Upper lobe of left lung (tissue), 6 donors: ENCODE measurements around the gene CRYBA4. TPM values are rescaled to one million over a fixed set of nuclear protein-coding genes. Genes with fewer than 3 reads are reported as not detected.
A peak's percentile ranks its signal among the peaks of the same experiment; 100 is the strongest.

ENCODE experiments used
- ATAC-seq, 2 donors: fragments of 200-7000 bp; cut with Tn5 transposase; one replicate each; pipeline ENCODE4 v1.9.1; 2022; ENCODE audit warnings: mild to moderate bottlenecking in 2 of 2, moderate library complexity in 2 of 2; ENCODE audit not compliant: low FRiP score in 2 of 2
- DNase-seq, 2 donors: peaks; one replicate each; pipeline ENCODE4 v3.0.0-alpha.2; 2019 to 2020
- H3K27ac ChIP-seq, 4 donors: fragments of 200-600 bp; sonication (generic); one replicate each; pipeline ENCODE4 v1.5.1; 2016 to 2019
- H3K27me3 ChIP-seq, 4 donors: fragments of 200-600 bp; sonication (generic); one replicate each; pipeline ENCODE4 v1.5.1; 2017 to 2019
- H3K36me3 ChIP-seq, 4 donors: fragments of 200-600 bp; sonication (generic); one replicate each; pipeline ENCODE4 v1.5.1; 2016 to 2019
- H3K4me1 ChIP-seq, 4 donors: fragments of 200-600 bp; sonication (generic); one replicate each; pipeline ENCODE4 v1.5.1; 2018 to 2019
- H3K4me3 ChIP-seq, 4 donors: fragments of 200-600 bp; sonication (generic); one replicate each; pipeline ENCODE4 v1.5.1; 2017 to 2019; ENCODE audit warnings: mild to moderate bottlenecking in 2 of 4, moderate library complexity in 1 of 4
- H3K9me3 ChIP-seq, 4 donors: fragments of 200-600 bp; sonication (generic); one replicate each; pipeline ENCODE4 v1.5.1; 2018 to 2019
- CTCF ChIP-seq, 6 experiments: fragments of 450-650 bp in 4 of 6; fragments of 200-600 bp in 2 of 6; sonication (generic) in 2 of 6; IDR thresholded peaks; one replicate each; pipeline ENCODE4 v1.5.1; 2016 to 2019; ENCODE audit warnings: antibody characterized with exemption in 6 of 6
- EP300 ChIP-seq, 4 donors: sonication (generic); formaldehyde crosslinking; IDR thresholded peaks; one replicate each; pipeline ENCODE4 v1.5.1; 2017; ENCODE audit warnings: antibody characterized with exemption in 4 of 4, control low read depth in 2 of 4
- POLR2A ChIP-seq, 4 donors: fragments of 450-650 bp; IDR thresholded peaks; one replicate each; pipeline ENCODE4 v1.5.1; 2016 to 2017; ENCODE audit warnings: antibody characterized with exemption in 4 of 4, mild to moderate bottlenecking in 2 of 4
- POLR2AphosphoS5 ChIP-seq, 2 donors: sonication (generic); formaldehyde crosslinking; IDR thresholded peaks; one replicate each; pipeline ENCODE4 v1.5.1; 2017; ENCODE audit warnings: antibody characterized with exemption in 2 of 2
- WGBS, 2 donors: methylation state at CpG; one replicate each; pipeline ENCODE4 v1.1.5; 2017 to 2018; 5-methylcytosine and 5-hydroxymethylcytosine counted together
- total RNA-seq, 6 donors: library from RNA; depleted of rRNA in 4 of 6; stranded (reverse); fragments of >200 nt in 4 of 6; gene quantifications; one replicate each; pipeline versions ENCODE4 v1.1.0 to v1.2.1, GENCODE V29; 2016 to 2021
- donor health status: DM: no; HTN: no; CAD: no; lungs with moderate emphysema.
- donor health status: DM: no; HTN: yes; CAD: no; lungs with severe emphysema.

Gene CRYBA4
- total RNA-seq, 6 donors from 2014 or later, result not detected

GRCh38 chr22:26584010-26584409 lies 37.8 kb upstream of the CRYBA4 start:
- TF ChIP-seq POLR2A (IDR thresholded peaks at IDR 0.05), result no peak

GRCh38 chr22:26585104-26585790 lies 36.5 kb upstream of the CRYBA4 start:
- TF ChIP-seq EP300 (IDR thresholded peaks at IDR 0.05), result peak in 1 of 4 donors; percentile 22
- no peak for TF ChIP-seq POLR2AphosphoS5 (IDR thresholded peaks at IDR 0.05)
- H3K4me3 ChIP-seq, result peak overlapping the region in 2 of 4 donors; percentile 8 to 12
- H3K4me1 ChIP-seq, result peaks cover 25 to 56% (median 28%) of the 10 kb centered on the region in 4 donors
- no peaks in the 10 kb centered on the region for H3K27me3 ChIP-seq
- H3K27ac ChIP-seq, result peak overlapping the region in 3 of 4 donors; percentile 16 to 98 (median 58)
- peak in 1 of 2 donors; percentile 9 for ATAC-seq
- DNase-seq, result peak in 1 of 2 donors; percentile 69
- 38 to 53% methylated on average over 7 to 11 of the region's 11 CpGs for WGBS, 2 donors
- peaks cover 0 to 15% (median 6%) of the 10 kb centered on the region in 4 donors for H3K36me3 ChIP-seq
- no peaks in the 10 kb centered on the region for H3K9me3 ChIP-seq

More at GRCh38 chr22:26584010-26584409, 37.8 kb upstream of the CRYBA4 start:
- Histone ChIP-seq H3K27ac (peak overlapping the region in 1 of 4 donors; percentile 58), H3K4me3 (no peak overlapping the region), H3K27me3 (no peaks in the 10 kb centered on the region), H3K36me3 (peaks cover 0 to 15% (median 6%) of the 10 kb centered on the region in 4 donors), H3K9me3 (no peaks in the 10 kb centered on the region), H3K4me1 (peaks cover 37 to 66% (median 38%) of the 10 kb centered on the region in 4 donors)
- WGBS, 2 donors, result 72 to 73% methylated on average over 4 of the region's 4 CpGs
- ATAC-seq (no peak), DNase-seq (no peak)

- ATAC-seq, result no peak
- Histone ChIP-seq H3K27me3 (no peaks in the 10 kb centered on the region), H3K4me3 (peak overlapping the region in 3 of 4 donors; percentile 10 to 85 (median 12)), H3K27ac (peak overlapping the region; percentile 44 to 98 (median 72)), H3K36me3 (peaks cover 0 to 12% (median 5%) of the 10 kb centered on the region in 4 donors), H3K9me3 (no peaks in the 10 kb centered on the region), H3K4me1 (peaks cover 26 to 66% (median 32%) of the 10 kb centered on the region in 4 donors)
- no peak for DNase-seq
- TF ChIP-seq EP300 (IDR thresholded peaks at IDR 0.05) (peak in 1 of 4 donors; percentile 33), CTCF (IDR thresholded peaks at IDR 0.05) (no peak), POLR2AphosphoS5 (IDR thresholded peaks at IDR 0.05) (peak in 1 of 2 donors; percentile 47)
- WGBS, 2 donors, result 56% methylated on average over 9 to 11 of the region's 11 CpGs
Observed at GRCh38 chr22:26586556-26587325, 35.0 kb upstream of the CRYBA4 start.

GRCh38 chr22:26587991-26588613 lies 33.7 kb upstream of the CRYBA4 start:
- Histone ChIP-seq H3K27ac (peak overlapping the region; percentile 91 to 98 (median 94)), H3K4me3 (peak overlapping the region in 3 of 4 donors; percentile 85 to 95 (median 93)), H3K27me3 (no peaks in the 10 kb centered on the region), H3K36me3 (no peaks in the 10 kb centered on the region), H3K4me1 (peaks cover 33 to 79% (median 45%) of the 10 kb centered on the region in 4 donors), H3K9me3 (no peaks in the 10 kb centered on the region)
- DNase-seq (no peak), ATAC-seq (no peak)
- TF ChIP-seq CTCF (IDR thresholded peaks at IDR 0.05), result no peak
- TF ChIP-seq POLR2A (IDR thresholded peaks at IDR 0.05), result no peak
- no peak for TF ChIP-seq POLR2AphosphoS5 (IDR thresholded peaks at IDR 0.05)
- no peak for TF ChIP-seq EP300 (IDR thresholded peaks at IDR 0.05)
- 84% methylated on average over 4 of the region's 4 CpGs for WGBS, 2 donors

GRCh38 chr22:26588729-26589366 lies 32.9 kb upstream of the CRYBA4 start:
- ATAC-seq, result no peak
- DNase-seq, result no peak
- peak overlapping the region; percentile 85 to 99 (median 94) for H3K4me3 ChIP-seq
- no peaks in the 10 kb centered on the region for H3K36me3 ChIP-seq
- H3K9me3 ChIP-seq, result no peaks in the 10 kb centered on the region
- 44 to 45% methylated on average over 14 of the region's 14 CpGs for WGBS, 2 donors
- no peaks in the 10 kb centered on the region for H3K27me3 ChIP-seq
- TF ChIP-seq POLR2AphosphoS5 (IDR thresholded peaks at IDR 0.05), result no peak
- peak overlapping the region; percentile 91 to 98 (median 94) for H3K27ac ChIP-seq
- peaks cover 33 to 83% (median 45%) of the 10 kb centered on the region in 4 donors for H3K4me1 ChIP-seq
